H9 (cell line): ENCODE data around the gene HTR2A. TPM values are rescaled to one million over a fixed set of nuclear protein-coding genes. Genes with fewer than 3 reads are reported as not detected.

Experiments
- DNase-seq: peaks from one replicate; pipeline ENCODE4 v3.0.0-alpha.2; 2017
- H2AFZ ChIP-seq: one replicate; pipeline ENCODE4 v1.6.1; 2013; ENCODE audit warnings: mild to moderate bottlenecking, low read length, control low read depth, moderate library complexity
- H2AK5ac ChIP-seq: 2 replicates; pipeline ENCODE4 v1.6.1; 2013; ENCODE audit warnings: low read length, control low read depth, mixed read lengths; ENCODE audit not compliant: insufficient read length
- H2BK120ac ChIP-seq: one replicate; pipeline ENCODE4 v1.6.1; 2013; ENCODE audit warnings: low read depth, mild to moderate bottlenecking, low read length, control low read depth, inconsistent platforms; ENCODE audit not compliant: poor library complexity, severe bottlenecking
- H2BK12ac ChIP-seq: 2 replicates; pipeline ENCODE4 v1.6.1; 2013; ENCODE audit warnings: low read length, control low read depth, mixed read lengths, low read depth; ENCODE audit not compliant: insufficient read length
- H2BK15ac ChIP-seq: 2 replicates; pipeline ENCODE4 v1.6.1; 2013; ENCODE audit warnings: low read depth, low read length, control low read depth
- H2BK20ac ChIP-seq: one replicate; pipeline ENCODE4 v1.6.1; 2013; ENCODE audit warnings: low read depth, mild to moderate bottlenecking, low read length, control low read depth, inconsistent platforms; ENCODE audit not compliant: poor library complexity, severe bottlenecking
- H2BK5ac ChIP-seq: 2 replicates; pipeline ENCODE4 v1.6.1; 2013; ENCODE audit warnings: low read length, control low read depth, mixed read lengths; ENCODE audit not compliant: insufficient read length
- H3K14ac ChIP-seq: 2 replicates; pipeline ENCODE4 v1.6.1; 2013; ENCODE audit warnings: low read length, control low read depth; ENCODE audit not compliant: insufficient read depth
- H3K18ac ChIP-seq: 2 replicates; pipeline ENCODE4 v1.6.1; 2013; ENCODE audit warnings: low read depth, mild to moderate bottlenecking, mixed read lengths, low read length, control low read depth; ENCODE audit not compliant: insufficient read length
- H3K23ac ChIP-seq: 2 replicates; pipeline ENCODE4 v1.6.1; 2013; ENCODE audit warnings: low read length, control low read depth, mixed read lengths, low read depth; ENCODE audit not compliant: insufficient read length
- H3K23me2 ChIP-seq: 2 replicates; pipeline ENCODE4 v1.6.1; 2013; ENCODE audit warnings: low read depth, mild to moderate bottlenecking, mixed read lengths, low read length, control low read depth; ENCODE audit not compliant: insufficient read length, poor library complexity, severe bottlenecking
- H3K27ac ChIP-seq: 2 replicates; pipeline ENCODE4 v1.5.1; 2013; ENCODE audit warnings: low read length, control low read depth, mixed read lengths, low read depth; ENCODE audit not compliant: insufficient read length
- H3K27me3 ChIP-seq: 2 replicates; pipeline ENCODE4 v1.6.1; 2013; ENCODE audit warnings: low read length, control low read depth, inconsistent platforms; ENCODE audit not compliant: insufficient read depth
- H3K4ac ChIP-seq: 2 replicates; pipeline ENCODE4 v1.6.1; 2013; ENCODE audit warnings: low read depth, mild to moderate bottlenecking, control low read depth, inconsistent platforms, low read length, moderate library complexity
- H3K4me1 ChIP-seq: 2 replicates; pipeline ENCODE4 v1.6.1; 2013; ENCODE audit warnings: low read length, control low read depth, inconsistent platforms; ENCODE audit not compliant: insufficient read depth
- H3K4me2 ChIP-seq: 2 replicates; pipeline ENCODE4 v1.6.1; 2013; ENCODE audit warnings: low read length, control low read depth, mixed read lengths; ENCODE audit not compliant: insufficient read length, insufficient read depth
- H3K56ac ChIP-seq: 2 replicates; pipeline ENCODE4 v1.6.1; 2013; ENCODE audit warnings: low read depth, mild to moderate bottlenecking, mixed read lengths, low read length, control low read depth; ENCODE audit not compliant: insufficient read length
- H3K79me1 ChIP-seq: 2 replicates; pipeline ENCODE4 v1.6.1; 2013; ENCODE audit warnings: low read depth, mild to moderate bottlenecking, moderate library complexity, low read length, control low read depth, inconsistent platforms; ENCODE audit not compliant: insufficient read depth, poor library complexity, severe bottlenecking
- H3K79me2 ChIP-seq: 2 replicates; pipeline ENCODE4 v1.6.1; 2013; ENCODE audit warnings: low read length, control low read depth, inconsistent platforms; ENCODE audit not compliant: insufficient read depth
- H3K9ac ChIP-seq: 2 replicates; pipeline ENCODE4 v1.6.1; 2013; ENCODE audit warnings: low read length, control low read depth, mixed read lengths; ENCODE audit not compliant: insufficient read length; ENCODE audit errors: extremely low read depth
- H3K9me3 ChIP-seq: one replicate; pipeline ENCODE4 v1.6.1; 2013; ENCODE audit warnings: low read depth, low read length, inconsistent platforms; ENCODE audit not compliant: control insufficient read depth
- H3T11ph ChIP-seq: one replicate; pipeline ENCODE4 v1.6.1; 2013; ENCODE audit warnings: mild to moderate bottlenecking, low read length, control low read depth, inconsistent platforms
- H4K20me1 ChIP-seq: one replicate; pipeline ENCODE4 v1.6.1; 2013; ENCODE audit not compliant: control insufficient read depth, insufficient read length, insufficient read depth
- H4K5ac ChIP-seq: 2 replicates; pipeline ENCODE4 v1.6.1; 2013; ENCODE audit warnings: low read depth, mild to moderate bottlenecking, mixed read lengths, low read length, control low read depth; ENCODE audit not compliant: insufficient read length
- H4K8ac ChIP-seq: replicated peaks from 2 replicates; pipeline ENCODE4 v1.6.1; 2013; ENCODE audit warnings: low read length, control low read depth, mixed read lengths, low read depth; ENCODE audit not compliant: insufficient read length
- H4K91ac ChIP-seq: 2 replicates; pipeline ENCODE4 v1.6.1; 2013; ENCODE audit warnings: low read depth, mild to moderate bottlenecking, moderate library complexity, mixed read lengths, low read length, control low read depth; ENCODE audit not compliant: insufficient read length
- H3K27ac Mint-ChIP-seq, 3 experiments: 2 replicates in 2 of 3; 3 replicates in 1 of 3; pipeline ENCODE4 v1.8.0; 2020 to 2021; ENCODE audit warnings: mixed read lengths in 3 of 3, mild to moderate bottlenecking in 1 of 3, moderate library complexity in 1 of 3
- H3K27me3 Mint-ChIP-seq: 2 replicates; pipeline ENCODE4 v1.8.0; 2021; ENCODE audit warnings: low read depth, mild to moderate bottlenecking, moderate library complexity, mixed read lengths
- H3K36me3 Mint-ChIP-seq, 3 experiments: 2 replicates in 2 of 3; 3 replicates in 1 of 3; pipeline ENCODE4 v1.8.0; 2020 to 2021; ENCODE audit warnings: low read depth in 3 of 3, mixed read lengths in 3 of 3; ENCODE audit not compliant: insufficient read depth in 1 of 3
- H3K4me1 Mint-ChIP-seq, 2 experiments: 2 replicates each; pipeline ENCODE4 v1.8.0; 2020; ENCODE audit warnings: mixed read lengths in 2 of 2
- H3K4me3 Mint-ChIP-seq, 2 experiments: 2 replicates in 1 of 2; 3 replicates in 1 of 2; pipeline ENCODE4 v1.8.0; 2020 to 2021; ENCODE audit warnings: mild to moderate bottlenecking in 2 of 2, mixed read lengths in 2 of 2, moderate library complexity in 1 of 2
- H3K9me3 Mint-ChIP-seq, 2 experiments: 2 replicates in 1 of 2; 3 replicates in 1 of 2; pipeline ENCODE4 v1.8.0; 2020; ENCODE audit warnings: mild to moderate bottlenecking in 2 of 2, mixed read lengths in 2 of 2, moderate library complexity in 1 of 2
- WGBS: extraction: QIAGEN DNeasy Blood & Tissue Kit; methylation state at CpG from one replicate; pipeline ENCODE4 v1.1.7; 2013; ENCODE audit warnings: missing lambda C conversion rate, low lambda C conversion rate, mixed read lengths; ENCODE audit not compliant: insufficient read length; ENCODE audit errors: extremely low coverage; 5-methylcytosine and 5-hydroxymethylcytosine counted together
- total RNA-seq: library from RNA; stranded (reverse); gene quantifications from 2 replicates; pipeline ENCODE4 v1.2.1, GENCODE V29; 2021
- TF ChIP-seq, protein P1 (sequence below): fragments of 200-600 bp; sonication (generic); conservative IDR thresholded peaks from 3 replicates; pipeline ENCODE4 v1.8.0; 2021; ENCODE audit warnings: antibody characterized with exemption, mild to moderate bottlenecking

Gene HTR2A
- total RNA-seq, 1 experiment from 2014 or later = not detected

- no CpG with 5 or more reads among the region's 4 CpGs for WGBS
- Histone ChIP-seq H3K9ac (no peak overlapping the region), H3K4me2 (no peak overlapping the region), H4K5ac (no peak overlapping the region), H3K79me1 (no peaks in the 10 kb centered on the region), H3K18ac (no peak overlapping the region), H2BK20ac (no peak overlapping the region), H3K4me1 (no peaks in the 10 kb centered on the region), H3K27me3 (no peaks in the 10 kb centered on the region; the same call in 1 of the 2 replicates), H2BK15ac (no peak overlapping the region), H4K20me1 (no peaks in the 10 kb centered on the region), H2AFZ (no peak overlapping the region), H3K14ac (no peak overlapping the region), H3K79me2 (no peaks in the 10 kb centered on the region), H4K91ac (no peak overlapping the region), H3K27ac (no peak overlapping the region), H2BK12ac (no peak overlapping the region), H3K23me2 (no peaks in the 10 kb centered on the region), H3K56ac (no peak overlapping the region), H3K23ac (no peak overlapping the region), H2BK5ac (no peak overlapping the region), H4K8ac (no peak overlapping the region), H2AK5ac (no peak overlapping the region), H3K4ac (no peak overlapping the region), H3K9me3 (no peaks in the 10 kb centered on the region), H3T11ph (no peak overlapping the region), H2BK120ac (no peak overlapping the region)
- Mint-ChIP-seq H3K4me1 (no peaks in the 10 kb centered on the region), H3K9me3 (no peaks in the 10 kb centered on the region), H3K27me3 (no peaks in the 10 kb centered on the region), H3K36me3 (no peaks in the 10 kb centered on the region), H3K4me3 (no peak overlapping the region), H3K27ac (no peak overlapping the region)
- DNase-seq = no peak
- TF ChIP-seq, protein P1, sequence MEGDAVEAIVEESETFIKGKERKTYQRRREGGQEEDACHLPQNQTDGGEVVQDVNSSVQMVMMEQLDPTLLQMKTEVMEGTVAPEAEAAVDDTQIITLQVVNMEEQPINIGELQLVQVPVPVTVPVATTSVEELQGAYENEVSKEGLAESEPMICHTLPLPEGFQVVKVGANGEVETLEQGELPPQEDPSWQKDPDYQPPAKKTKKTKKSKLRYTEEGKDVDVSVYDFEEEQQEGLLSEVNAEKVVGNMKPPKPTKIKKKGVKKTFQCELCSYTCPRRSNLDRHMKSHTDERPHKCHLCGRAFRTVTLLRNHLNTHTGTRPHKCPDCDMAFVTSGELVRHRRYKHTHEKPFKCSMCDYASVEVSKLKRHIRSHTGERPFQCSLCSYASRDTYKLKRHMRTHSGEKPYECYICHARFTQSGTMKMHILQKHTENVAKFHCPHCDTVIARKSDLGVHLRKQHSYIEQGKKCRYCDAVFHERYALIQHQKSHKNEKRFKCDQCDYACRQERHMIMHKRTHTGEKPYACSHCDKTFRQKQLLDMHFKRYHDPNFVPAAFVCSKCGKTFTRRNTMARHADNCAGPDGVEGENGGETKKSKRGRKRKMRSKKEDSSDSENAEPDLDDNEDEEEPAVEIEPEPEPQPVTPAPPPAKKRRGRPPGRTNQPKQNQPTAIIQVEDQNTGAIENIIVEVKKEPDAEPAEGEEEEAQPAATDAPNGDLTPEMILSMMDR = no peak
Observed at GRCh38 chr13:46844431-46844830, 52.4 kb downstream of the HTR2A start.
